GM12891 (cell line): ENCODE measurements around the gene CFH.
"Not testable (repeated sequence)": the region's sequence is repeated elsewhere in the genome, so short reads cannot be mapped to it uniquely, and the experiment has no call there.

ENCODE experiments used
- DNase-seq: peaks from one replicate; pipeline ENCODE4 v3.0.0; 2011; ENCODE audit warnings: low spot score; ENCODE audit not compliant: insufficient read length
- FAIRE-seq: peaks from 2 replicates; lab custom pipeline; 2011; peaks lifted over from hg19 to GRCh38; lab: Jason Lieb, UNC
- PAX5 ChIP-seq: IDR thresholded peaks from 2 replicates; pipeline ENCODE4 v1.6.1; 2011; ENCODE audit warnings: low read length, moderate library complexity, mild to moderate bottlenecking; ENCODE audit not compliant: insufficient read depth, severe bottlenecking
- POLR2A ChIP-seq: IDR thresholded peaks from 2 replicates; pipeline ENCODE4 v1.6.1; 2011; ENCODE audit warnings: low read depth, low read length, control low read depth
- POLR2AphosphoS5 ChIP-seq: IDR thresholded peaks from 2 replicates; pipeline ENCODE4 v1.6.1; 2011; ENCODE audit warnings: low read depth, low read length, control low read depth
- POU2F2 ChIP-seq: IDR thresholded peaks from 2 replicates; pipeline ENCODE4 v1.6.1; 2011; ENCODE audit warnings: low read depth, mild to moderate bottlenecking, control low read depth, low read length, moderate library complexity
- SPI1 ChIP-seq: IDR thresholded peaks from 2 replicates; pipeline ENCODE4 v1.6.1; 2011; ENCODE audit warnings: low read depth, low read length, control low read depth
- TAF1 ChIP-seq: IDR thresholded peaks from 2 replicates; pipeline ENCODE4 v1.6.1; 2011; ENCODE audit warnings: low read depth, low read length, control low read depth

The CFH gene

GRCh38 chr1:196777603-196778002, 125.8 kb downstream of the CFH start:
- FAIRE-seq (no peak), DNase-seq (no peak)
- TF ChIP-seq POLR2AphosphoS5 (no peak), POU2F2 (no peak), POLR2A (no peak), TAF1 (no peak), PAX5 (no peak), SPI1 (no peak)

DNA sequence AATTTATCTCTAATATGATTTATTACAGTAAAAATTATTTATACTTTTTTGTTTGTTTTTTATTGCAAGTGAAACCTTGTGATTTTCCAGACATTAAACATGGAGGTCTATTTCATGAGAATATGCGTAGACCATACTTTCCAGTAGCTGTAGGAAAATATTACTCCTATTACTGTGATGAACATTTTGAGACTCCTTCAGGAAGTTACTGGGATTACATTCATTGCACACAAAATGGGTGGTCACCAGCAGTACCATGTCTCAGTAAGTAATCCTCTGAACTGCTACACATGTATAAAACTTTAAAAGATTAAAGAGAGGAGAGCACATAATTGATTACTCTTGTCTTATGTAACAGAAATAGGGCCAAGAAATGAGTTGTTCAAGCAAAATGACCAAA, 127.2 kb downstream of the CFH start:
- DNase-seq: no peak
- TF ChIP-seq PAX5 (no peak), POLR2AphosphoS5 (no peak), TAF1 (no peak), POLR2A (no peak), SPI1 (no peak), POU2F2 (no peak)
- FAIRE-seq: no peak

GRCh38 chr1:196791252-196791651, 139.4 kb downstream of the CFH start:
- not testable (repeated sequence) for FAIRE-seq, DNase-seq

GRCh38 chr1:196794103-196794502, 142.3 kb downstream of the CFH start:
- not testable (repeated sequence) for DNase-seq

More at GRCh38 chr1:196794103-196794502, 142.3 kb downstream of the CFH start:
- FAIRE-seq: not testable (repeated sequence)
